Gastroesophageal sphincter (tissue), 4 donors: ENCODE data around the gene SOX5. TPM values are rescaled to one million over a fixed set of nuclear protein-coding genes. Genes with fewer than 3 reads are reported as not detected.

ENCODE experiments used
- ATAC-seq: fragments of 150-250 bp; one replicate; pipeline ENCODE4 v1.9.1; 2016; ENCODE audit warnings: mild to moderate bottlenecking, moderate library complexity
- H3K27ac ChIP-seq, 4 donors: fragments of 200-600 bp; sonication (generic) in 3 of 4; 1 replicate in 3 of 4; 2 replicates in 1 of 4; pipeline ENCODE4 v1.5.1; 2016 to 2019
- H3K27me3 ChIP-seq: fragments of 200-600 bp; sonication (generic); one replicate; pipeline ENCODE4 v1.5.1; 2019
- H3K36me3 ChIP-seq, 2 donors: fragments of 200-600 bp; sonication (generic); one replicate each; pipeline ENCODE4 v1.5.1; 2019; ENCODE audit warnings: control low read depth in 1 of 2
- H3K4me1 ChIP-seq, 3 donors: fragments of 200-600 bp; sonication (generic); 1 replicate in 2 of 3; 2 replicates in 1 of 3; pipeline ENCODE4 v1.5.1; 2016 to 2019; ENCODE audit warnings: control low read depth in 2 of 3
- H3K4me3 ChIP-seq, 2 donors: fragments of 200-600 bp; sonication (generic); one replicate each; pipeline ENCODE4 v1.5.1; 2019; ENCODE audit warnings: mild to moderate bottlenecking in 1 of 2, moderate library complexity in 1 of 2
- H3K9me3 ChIP-seq, 3 donors: fragments of 200-600 bp; sonication (generic); one replicate each; pipeline ENCODE4 v1.5.1; 2017 to 2019; ENCODE audit warnings: control low read depth in 2 of 3
- CTCF ChIP-seq, 4 experiments: fragments of 200-600 bp in 2 of 4; fragments of 450-650 bp in 2 of 4; sonication (generic) in 1 of 4; IDR thresholded peaks; one replicate each; pipeline ENCODE4 v1.5.1; 2017 to 2019; ENCODE audit warnings: antibody characterized with exemption in 4 of 4, mild to moderate bottlenecking in 2 of 4, moderate library complexity in 2 of 4
- EP300 ChIP-seq: sonication (generic); formaldehyde crosslinking; IDR thresholded peaks from one replicate; pipeline ENCODE4 v1.6.1; 2017; ENCODE audit warnings: antibody characterized with exemption, mild to moderate bottlenecking
- POLR2A ChIP-seq, 2 donors: fragments of 450-650 bp; IDR thresholded peaks; one replicate each; pipeline ENCODE4 v1.6.1; 2017; ENCODE audit warnings: antibody characterized with exemption in 2 of 2, mild to moderate bottlenecking in 2 of 2, moderate library complexity in 1 of 2
- POLR2AphosphoS5 ChIP-seq: sonication (generic); formaldehyde crosslinking; IDR thresholded peaks from one replicate; pipeline ENCODE4 v1.6.1; 2017; ENCODE audit warnings: antibody characterized with exemption
- WGBS, 2 donors: methylation state at CpG; one replicate each; pipeline ENCODE4 v1.1.5; 2018; ENCODE audit warnings: low coverage in 1 of 2; 5-methylcytosine and 5-hydroxymethylcytosine counted together
- total RNA-seq, 4 donors: library from RNA; depleted of rRNA; stranded (reverse); fragments of >200 nt; gene quantifications; one replicate each; pipeline ENCODE4 v1.1.0, GENCODE V29; 2016

Gene SOX5
- total RNA-seq, 4 donors from 2014 or later, result 4.9 to 69.9 (median 18.1) TPM

- Histone ChIP-seq H3K36me3 (no peaks in the 10 kb centered on the region), H3K27me3 (no peaks in the 10 kb centered on the region), H3K9me3 (no peaks in the 10 kb centered on the region), H3K4me3 (no peak overlapping the region), H3K4me1 (peaks cover 0 to 8% (median 0%) of the 10 kb centered on the region in 3 donors), H3K27ac (no peak overlapping the region)
- ATAC-seq, result no peak
- no peak for TF ChIP-seq POLR2A (IDR thresholded peaks at IDR 0.05)
- no peak for TF ChIP-seq EP300
- no peak for TF ChIP-seq CTCF (IDR thresholded peaks at IDR 0.05)
- no peak for TF ChIP-seq POLR2AphosphoS5
- 71 to 72% methylated on average over 4 to 5 of the region's 5 CpGs for WGBS, 2 donors
These were observed 282.6 kb downstream of the SOX5 start for GRCh38 chr12:23666866-23667265.

GRCh38 chr12:23662966-23663365 lies 286.5 kb downstream of the SOX5 start:
- 71 to 76% methylated on average over 3 of the region's 3 CpGs for WGBS, 2 donors
- Histone ChIP-seq H3K27me3 (no peaks in the 10 kb centered on the region), H3K36me3 (no peaks in the 10 kb centered on the region), H3K4me3 (no peak overlapping the region), H3K9me3 (no peaks in the 10 kb centered on the region), H3K4me1 (peaks cover 0 to 6% (median 0%) of the 10 kb centered on the region in 3 donors), H3K27ac (no peak overlapping the region)
- TF ChIP-seq POLR2A (IDR thresholded peaks at IDR 0.05) (no peak), EP300 (no peak), CTCF (IDR thresholded peaks at IDR 0.05) (no peak), POLR2AphosphoS5 (no peak)
- no peak for ATAC-seq

- H3K27me3 ChIP-seq, result no peaks in the 10 kb centered on the region
- no peaks in the 10 kb centered on the region for H3K9me3 ChIP-seq
- 89 to 90% methylated on average over 6 of the region's 6 CpGs for WGBS, 2 donors
- no peak for TF ChIP-seq POLR2A (IDR thresholded peaks at IDR 0.05)
- TF ChIP-seq EP300, result no peak
- TF ChIP-seq CTCF (IDR thresholded peaks at IDR 0.05), result no peak
- TF ChIP-seq POLR2AphosphoS5, result no peak
- no peak for ATAC-seq
- H3K4me3 ChIP-seq, result no peak overlapping the region
- H3K36me3 ChIP-seq, result no peaks in the 10 kb centered on the region
- peaks cover 0 to 6% (median 0%) of the 10 kb centered on the region in 3 donors for H3K4me1 ChIP-seq
- H3K27ac ChIP-seq, result no peak overlapping the region
These were observed 290.3 kb downstream of the SOX5 start for GRCh38 chr12:23659131-23659530.

GRCh38 chr12:23657598-23657997 lies 291.9 kb downstream of the SOX5 start:
- Histone ChIP-seq H3K4me3 (no peak overlapping the region), H3K36me3 (no peaks in the 10 kb centered on the region), H3K9me3 (no peaks in the 10 kb centered on the region), H3K27ac (no peak overlapping the region), H3K4me1 (no peaks in the 10 kb centered on the region), H3K27me3 (no peaks in the 10 kb centered on the region)
- TF ChIP-seq POLR2A (IDR thresholded peaks at IDR 0.05), result no peak
- no peak for TF ChIP-seq EP300
- TF ChIP-seq CTCF (IDR thresholded peaks at IDR 0.05), result no peak
- TF ChIP-seq POLR2AphosphoS5, result no peak
- WGBS, 2 donors, result 17 to 40% methylated on average over 1 of the region's 1 CpG
- no peak for ATAC-seq

- H3K27me3 ChIP-seq, result no peaks in the 10 kb centered on the region
- H3K36me3 ChIP-seq, result no peaks in the 10 kb centered on the region
- WGBS, 2 donors, result 57 to 100% methylated on average over 1 of the region's 1 CpG
- H3K9me3 ChIP-seq, result no peaks in the 10 kb centered on the region
- H3K4me3 ChIP-seq, result no peak overlapping the region
- H3K27ac ChIP-seq, result no peak overlapping the region
- TF ChIP-seq CTCF (IDR thresholded peaks at IDR 0.05) (no peak), POLR2A (IDR thresholded peaks at IDR 0.05) (no peak), EP300 (no peak), POLR2AphosphoS5 (no peak)
- no peaks in the 10 kb centered on the region for H3K4me1 ChIP-seq
- ATAC-seq, result no peak
These were observed 293.6 kb downstream of the SOX5 start for GRCh38 chr12:23655884-23656283.
